Activated T-helper 1 cell treated with anti-CD3 and anti-CD28 coated beads, Interleukin-12 subunit alpha, Interleukin-12 subunit beta, Interleukin-2, Interleukin-4 antibody, amounts not matched to agents 30 ng/mL and 10 ng/mL and 1 ng/mL, durations not matched to agents 14 hours and 24 hours and 36 hours (primary cell): Measurements from ENCODE around the gene KRT6B. TPM values are rescaled to one million over a fixed set of nuclear protein-coding genes. Genes with fewer than 3 reads are reported as not detected.

Source experiments
- DNase-seq: peaks from one replicate; pipeline ENCODE4 v3.0.0; 2021; ENCODE audit warnings: low spot score
- H3K27ac Mint-ChIP-seq: one replicate; pipeline ENCODE4 v1.8.0; 2021; ENCODE audit warnings: mild to moderate bottlenecking, mixed read lengths
- H3K27me3 Mint-ChIP-seq: one replicate; pipeline ENCODE4 v1.8.0; 2022; ENCODE audit warnings: mild to moderate bottlenecking, moderate library complexity, mixed read lengths; ENCODE audit not compliant: insufficient read depth
- H3K36me3 Mint-ChIP-seq: one replicate; pipeline ENCODE4 v1.8.0; 2021; ENCODE audit warnings: low read depth, mixed read lengths
- H3K4me1 Mint-ChIP-seq: one replicate; pipeline ENCODE4 v1.8.0; 2021; ENCODE audit warnings: low read depth, mixed read lengths
- H3K4me3 Mint-ChIP-seq: one replicate; pipeline ENCODE4 v1.8.0; 2021; ENCODE audit warnings: mild to moderate bottlenecking, moderate library complexity, mixed read lengths
- H3K9me3 Mint-ChIP-seq: one replicate; pipeline ENCODE4 v1.8.0; 2021; ENCODE audit warnings: mixed read lengths
- intact Hi-C: fragments of 100-400 bp; cut with micrococcal nuclease; formaldehyde crosslinking; loops from one replicate; pipeline ENCODE4 v1.15.1; 2024
- total RNA-seq: library from RNA; stranded (reverse); gene quantifications from 2 replicates; pipeline ENCODE4 v1.2.3, GENCODE V29; 2022

Gene KRT6B
- total RNA-seq, 1 donor from 2014 or later, result not detected

GRCh38 chr12:52426034-52426433 lies 25.9 kb downstream of the KRT6B start:
- Mint-ChIP-seq H3K9me3 (no peaks in the 10 kb centered on the region), H3K4me3 (no peak overlapping the region), H3K27me3 (peaks cover 7% of the 10 kb centered on the region), H3K36me3 (no peaks in the 10 kb centered on the region), H3K4me1 (no peaks in the 10 kb centered on the region), H3K27ac (no peak overlapping the region)
- intact Hi-C loops, result no loop called here
- no peak for DNase-seq

GRCh38 chr12:52425466-52425865 lies 26.5 kb downstream of the KRT6B start:
- Mint-ChIP-seq H3K27me3 (peaks cover 7% of the 10 kb centered on the region), H3K27ac (no peak overlapping the region), H3K36me3 (no peaks in the 10 kb centered on the region), H3K9me3 (no peaks in the 10 kb centered on the region), H3K4me3 (no peak overlapping the region), H3K4me1 (no peaks in the 10 kb centered on the region)
- DNase-seq, result no peak
- intact Hi-C loops, result no loop called here

- no peak overlapping the region for H3K27ac Mint-ChIP-seq
- peaks cover 7% of the 10 kb centered on the region for H3K27me3 Mint-ChIP-seq
- H3K9me3 Mint-ChIP-seq, result no peaks in the 10 kb centered on the region
- no peaks in the 10 kb centered on the region for H3K36me3 Mint-ChIP-seq
- no peak overlapping the region for H3K4me3 Mint-ChIP-seq
- H3K4me1 Mint-ChIP-seq, result no peaks in the 10 kb centered on the region
- intact Hi-C loops, result no loop called here
- no peak for DNase-seq
These were observed 28.1 kb downstream of the KRT6B start for GRCh38 chr12:52423661-52424500.

- no peaks in the 10 kb centered on the region for H3K9me3 Mint-ChIP-seq
- peaks cover 7% of the 10 kb centered on the region for H3K27me3 Mint-ChIP-seq
- no peaks in the 10 kb centered on the region for H3K4me1 Mint-ChIP-seq
- no peak overlapping the region for H3K27ac Mint-ChIP-seq
- no peak for DNase-seq
- no peaks in the 10 kb centered on the region for H3K36me3 Mint-ChIP-seq
- no peak overlapping the region for H3K4me3 Mint-ChIP-seq
- intact Hi-C loops, result no loop called here
These were observed 28.9 kb downstream of the KRT6B start for GRCh38 chr12:52423035-52423434.

GRCh38 chr12:52419656-52420055 lies 32.3 kb downstream of the KRT6B start:
- H3K4me1 Mint-ChIP-seq, result no peaks in the 10 kb centered on the region
- DNase-seq, result no peak
- H3K9me3 Mint-ChIP-seq, result no peaks in the 10 kb centered on the region
- peaks cover 5% of the 10 kb centered on the region for H3K27me3 Mint-ChIP-seq
- H3K4me3 Mint-ChIP-seq, result no peak overlapping the region
- H3K36me3 Mint-ChIP-seq, result no peaks in the 10 kb centered on the region
- no peak overlapping the region for H3K27ac Mint-ChIP-seq
- intact Hi-C loops, result no loop called here

GRCh38 chr12:52418576-52419110 lies 33.3 kb downstream of the KRT6B start:
- Mint-ChIP-seq H3K4me3 (no peak overlapping the region), H3K36me3 (no peaks in the 10 kb centered on the region), H3K27ac (no peak overlapping the region), H3K4me1 (no peaks in the 10 kb centered on the region), H3K27me3 (peaks cover 5% of the 10 kb centered on the region), H3K9me3 (no peaks in the 10 kb centered on the region)
- intact Hi-C loops, result no loop called here
- DNase-seq, result no peak

- intact Hi-C loops, result no loop called here
- no peaks in the 10 kb centered on the region for H3K4me1 Mint-ChIP-seq
- H3K27me3 Mint-ChIP-seq, result peaks cover 4% of the 10 kb centered on the region
- H3K36me3 Mint-ChIP-seq, result no peaks in the 10 kb centered on the region
- H3K27ac Mint-ChIP-seq, result no peak overlapping the region
- no peaks in the 10 kb centered on the region for H3K9me3 Mint-ChIP-seq
- H3K4me3 Mint-ChIP-seq, result no peak overlapping the region
- no peak for DNase-seq
These were observed 34.2 kb downstream of the KRT6B start for GRCh38 chr12:52417740-52418139.

GRCh38 chr12:52416795-52417194 lies 35.2 kb downstream of the KRT6B start:
- intact Hi-C loops, result no loop called here

GRCh38 chr12:52415870-52416750 lies 35.8 kb downstream of the KRT6B start:
- Mint-ChIP-seq H3K36me3 (no peaks in the 10 kb centered on the region), H3K27me3 (no peaks in the 10 kb centered on the region), H3K4me3 (no peak overlapping the region), H3K4me1 (peaks cover under 1% of the 10 kb centered on the region), H3K27ac (no peak overlapping the region), H3K9me3 (no peaks in the 10 kb centered on the region)
- intact Hi-C loops, result no loop called here
- no peak for DNase-seq

More at GRCh38 chr12:52416795-52417194, 35.2 kb downstream of the KRT6B start:
- Mint-ChIP-seq H3K27me3 (peaks cover 4% of the 10 kb centered on the region), H3K4me1 (no peaks in the 10 kb centered on the region), H3K27ac (no peak overlapping the region), H3K4me3 (no peak overlapping the region), H3K36me3 (no peaks in the 10 kb centered on the region), H3K9me3 (no peaks in the 10 kb centered on the region)
- DNase-seq, result no peak

- intact Hi-C loops, result no loop called here
- H3K4me1 Mint-ChIP-seq, result peaks cover 4% of the 10 kb centered on the region
- peaks cover 1% of the 10 kb centered on the region for H3K27me3 Mint-ChIP-seq
- H3K36me3 Mint-ChIP-seq, result no peaks in the 10 kb centered on the region
- H3K4me3 Mint-ChIP-seq, result no peak overlapping the region
- H3K9me3 Mint-ChIP-seq, result no peaks in the 10 kb centered on the region
- no peak for DNase-seq
- H3K27ac Mint-ChIP-seq, result no peak overlapping the region
These were observed 37.0 kb downstream of the KRT6B start for GRCh38 chr12:52414936-52415335.

- no peak overlapping the region for H3K27ac Mint-ChIP-seq
- no peak overlapping the region for H3K4me3 Mint-ChIP-seq
- DNase-seq, result no peak
- H3K4me1 Mint-ChIP-seq, result peaks cover 4% of the 10 kb centered on the region
- H3K9me3 Mint-ChIP-seq, result no peaks in the 10 kb centered on the region
- no peaks in the 10 kb centered on the region for H3K36me3 Mint-ChIP-seq
- intact Hi-C loops, result no loop called here
- peaks cover 1% of the 10 kb centered on the region for H3K27me3 Mint-ChIP-seq
These were observed 38.1 kb downstream of the KRT6B start for GRCh38 chr12:52413782-52414345.

- Mint-ChIP-seq H3K36me3 (no peaks in the 10 kb centered on the region), H3K4me3 (no peak overlapping the region), H3K9me3 (no peaks in the 10 kb centered on the region), H3K27me3 (peaks cover 1% of the 10 kb centered on the region), H3K27ac (no peak overlapping the region), H3K4me1 (peaks cover 4% of the 10 kb centered on the region)
- DNase-seq, result no peak
- intact Hi-C loops, result no loop called here
These were observed 38.7 kb downstream of the KRT6B start for GRCh38 chr12:52413202-52413601.

GRCh38 chr12:52411815-52412214 lies 40.1 kb downstream of the KRT6B start:
- peaks cover 4% of the 10 kb centered on the region for H3K4me1 Mint-ChIP-seq
- no peaks in the 10 kb centered on the region for H3K36me3 Mint-ChIP-seq
- no peak overlapping the region for H3K4me3 Mint-ChIP-seq
- H3K27ac Mint-ChIP-seq, result no peak overlapping the region
- no peaks in the 10 kb centered on the region for H3K9me3 Mint-ChIP-seq
- intact Hi-C loops, result no loop called here
- peaks cover 1% of the 10 kb centered on the region for H3K27me3 Mint-ChIP-seq
- DNase-seq, result no peak
